Stimulated activated CD4-positive, alpha-beta T cell treated with anti-CD3 and anti-CD28 coated beads, Interleukin-4, amount 100 ng/mL, for 48 hours (primary cell): ENCODE data around the gene C10orf143.
"Not testable (repeated sequence)": the region's sequence is repeated elsewhere in the genome, so short reads cannot be mapped to it uniquely, and the experiment has no call there.

Source experiments
- DNase-seq, 2 donors: peaks; one replicate each; pipeline ENCODE4 v3.0.0-alpha.2; 2020; ENCODE audit warnings: low read depth in 2 of 2

Gene C10orf143

GRCh38 chr10:130036296-130037065, 74.1 kb downstream of the C10orf143 start:
- DNase-seq: no peak

DNA sequence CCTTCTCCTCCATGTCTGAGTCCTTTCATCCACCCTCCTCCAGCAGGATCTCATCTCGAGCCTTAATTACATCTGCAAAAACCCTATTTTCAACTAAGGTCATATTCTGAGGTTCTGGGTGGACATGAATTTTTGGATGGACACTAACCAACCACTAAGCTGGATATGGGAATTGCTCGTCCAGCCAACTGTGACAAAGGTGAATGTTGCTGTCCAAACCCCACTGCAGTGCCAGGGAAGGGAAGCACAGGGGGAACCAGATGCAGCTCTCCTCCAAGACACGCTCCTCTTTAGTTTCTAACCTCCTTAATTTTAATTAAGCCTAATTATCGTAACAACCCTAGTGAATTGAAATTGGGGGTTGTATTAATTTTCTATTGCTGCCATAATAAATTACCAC, 81.4 kb downstream of the C10orf143 start:
- DNase-seq: no peak

GRCh38 chr10:130028465-130028819, 82.2 kb downstream of the C10orf143 start:
- DNase-seq: no peak

DNA sequence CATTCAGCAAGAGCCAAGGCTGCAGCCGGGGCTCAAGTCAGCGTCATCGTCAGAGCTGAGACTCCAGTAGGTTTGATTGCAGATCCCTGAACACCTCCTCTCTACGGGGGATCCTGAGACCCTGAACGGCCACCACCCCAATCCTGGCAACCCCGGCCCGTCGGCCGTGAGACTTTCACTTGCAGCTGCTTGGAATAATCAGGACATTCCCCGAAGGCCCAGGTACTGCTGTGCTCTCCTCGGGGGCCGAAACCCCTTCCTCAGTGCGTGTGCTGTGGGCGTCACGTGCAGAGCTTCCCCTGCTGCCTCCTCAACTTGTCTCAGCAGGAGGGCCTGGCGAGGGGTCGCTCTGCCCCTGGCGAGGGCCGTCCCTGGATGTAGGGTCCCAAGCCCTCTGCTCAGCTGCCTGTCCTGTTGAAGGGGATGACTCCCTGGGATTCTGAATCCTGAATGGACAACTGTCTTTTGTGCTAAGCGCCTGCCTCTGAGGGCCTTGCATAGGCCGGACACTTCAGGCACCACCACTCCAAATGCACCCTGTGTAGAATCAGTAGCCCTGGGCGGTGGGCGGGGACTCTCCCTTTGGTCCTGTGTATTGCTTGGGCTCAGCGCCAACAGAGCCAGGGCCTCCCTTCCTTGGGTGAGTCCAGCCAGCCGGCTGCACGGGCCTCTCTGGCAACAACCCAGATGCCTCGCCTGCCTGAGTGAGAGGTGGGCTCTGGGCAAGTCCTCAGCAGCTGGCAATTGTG, 82.7 kb downstream of the C10orf143 start:
- DNase-seq: no peak

DNA sequence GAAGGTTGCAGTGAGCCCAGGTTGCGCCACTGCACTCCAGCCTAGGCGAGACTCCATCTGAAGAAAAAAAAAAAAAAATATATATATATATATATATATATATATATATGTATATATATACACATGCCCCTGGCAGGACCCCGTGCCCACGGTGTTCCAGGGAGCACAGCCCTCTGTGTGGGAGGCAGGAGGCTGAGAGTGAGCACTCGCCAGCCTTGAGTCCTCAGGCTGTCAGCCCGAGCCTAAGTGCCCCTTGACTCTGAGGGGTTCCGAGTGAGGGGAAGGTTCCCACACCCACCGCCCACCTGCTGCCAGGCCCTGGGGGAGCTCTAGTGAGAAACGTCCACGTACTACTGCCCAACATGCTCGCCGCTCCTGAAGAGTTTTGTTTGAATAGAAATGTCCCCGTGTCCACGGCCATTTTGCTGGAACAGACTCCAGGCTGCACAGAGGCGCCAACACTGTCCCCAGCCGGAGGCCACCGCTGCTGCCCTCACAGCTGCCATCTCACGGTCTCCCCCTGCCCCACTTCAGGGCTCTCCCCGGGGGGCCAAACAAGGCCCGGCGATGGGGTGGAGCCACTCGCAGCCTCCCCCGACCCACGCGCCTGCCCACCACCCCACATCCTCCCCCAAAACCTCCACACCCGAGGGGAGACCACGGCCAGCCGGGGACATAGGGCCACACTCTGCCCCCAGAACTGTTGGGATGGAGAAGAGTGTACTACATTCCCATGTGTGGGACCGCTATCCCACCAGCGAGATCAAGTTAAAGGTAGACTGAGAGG, 83.8 kb downstream of the C10orf143 start:
- DNase-seq: no peak

GRCh38 chr10:130025811-130026485, 84.7 kb downstream of the C10orf143 start:
- DNase-seq: no peak

- no peak for DNase-seq
Observed at GRCh38 chr10:130025326-130025725, 85.3 kb downstream of the C10orf143 start.

- DNase-seq: no peak
Observed at GRCh38 chr10:130024779-130025325, 85.8 kb downstream of the C10orf143 start.

DNA sequence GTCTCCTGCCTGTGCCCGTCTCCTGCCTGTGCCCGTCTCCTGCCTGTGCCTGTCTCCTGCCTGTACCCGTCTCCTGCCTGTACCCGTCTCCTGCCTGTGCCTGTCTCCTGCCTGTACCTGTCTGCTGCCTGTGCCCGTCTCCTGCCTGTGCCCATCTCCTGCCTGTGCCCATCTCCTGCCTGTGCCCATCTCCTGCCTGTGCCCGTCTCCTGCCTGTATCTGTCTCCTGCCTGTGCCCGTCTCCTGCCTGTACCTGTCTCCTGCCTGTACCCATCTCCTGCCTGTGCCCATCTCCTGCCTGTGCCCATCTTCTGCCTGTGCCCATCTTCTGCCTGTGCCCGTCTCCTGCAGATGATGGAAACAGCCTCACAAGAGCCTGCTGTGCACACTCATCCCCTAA, 86.3 kb downstream of the C10orf143 start:
- DNase-seq: not testable (repeated sequence)

DNA sequence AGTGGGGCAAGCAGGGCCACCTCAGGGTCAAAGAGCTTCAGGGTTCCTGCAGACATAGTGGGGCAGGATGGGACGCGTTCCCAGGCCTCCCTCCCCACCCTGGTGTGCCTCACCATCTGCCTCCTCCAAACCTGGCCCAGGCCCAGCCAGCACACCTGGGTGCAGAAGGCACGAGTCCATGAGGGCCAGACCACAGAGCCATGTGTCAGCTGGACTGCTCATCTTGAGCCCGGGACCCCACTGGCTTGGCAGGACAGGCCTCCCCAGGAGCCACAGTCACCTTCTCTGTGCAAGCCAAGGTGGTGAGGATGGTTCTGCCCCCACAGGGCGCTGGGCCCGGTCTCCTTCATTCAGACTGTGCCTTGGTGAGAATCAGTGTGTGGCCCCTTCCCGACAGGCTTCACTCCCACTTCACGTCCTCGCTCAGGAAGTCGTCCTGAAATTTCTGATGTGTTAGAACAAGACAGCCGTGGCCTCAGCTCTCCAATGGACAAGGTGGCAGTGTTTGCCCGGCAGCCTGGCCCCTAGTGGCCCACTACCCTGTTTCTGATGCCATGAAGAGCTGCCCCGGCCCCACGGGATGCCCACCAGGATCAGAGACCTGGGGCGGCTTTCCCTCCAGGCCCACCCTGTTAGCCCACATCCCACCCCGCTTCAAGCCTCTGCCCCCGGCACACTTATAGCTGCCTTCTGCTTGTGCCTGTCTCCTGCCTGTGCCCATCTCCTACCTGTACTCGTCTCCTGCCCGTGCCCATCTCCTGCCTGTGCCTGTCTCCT, 87.0 kb downstream of the C10orf143 start:
- DNase-seq: no peak

DNA sequence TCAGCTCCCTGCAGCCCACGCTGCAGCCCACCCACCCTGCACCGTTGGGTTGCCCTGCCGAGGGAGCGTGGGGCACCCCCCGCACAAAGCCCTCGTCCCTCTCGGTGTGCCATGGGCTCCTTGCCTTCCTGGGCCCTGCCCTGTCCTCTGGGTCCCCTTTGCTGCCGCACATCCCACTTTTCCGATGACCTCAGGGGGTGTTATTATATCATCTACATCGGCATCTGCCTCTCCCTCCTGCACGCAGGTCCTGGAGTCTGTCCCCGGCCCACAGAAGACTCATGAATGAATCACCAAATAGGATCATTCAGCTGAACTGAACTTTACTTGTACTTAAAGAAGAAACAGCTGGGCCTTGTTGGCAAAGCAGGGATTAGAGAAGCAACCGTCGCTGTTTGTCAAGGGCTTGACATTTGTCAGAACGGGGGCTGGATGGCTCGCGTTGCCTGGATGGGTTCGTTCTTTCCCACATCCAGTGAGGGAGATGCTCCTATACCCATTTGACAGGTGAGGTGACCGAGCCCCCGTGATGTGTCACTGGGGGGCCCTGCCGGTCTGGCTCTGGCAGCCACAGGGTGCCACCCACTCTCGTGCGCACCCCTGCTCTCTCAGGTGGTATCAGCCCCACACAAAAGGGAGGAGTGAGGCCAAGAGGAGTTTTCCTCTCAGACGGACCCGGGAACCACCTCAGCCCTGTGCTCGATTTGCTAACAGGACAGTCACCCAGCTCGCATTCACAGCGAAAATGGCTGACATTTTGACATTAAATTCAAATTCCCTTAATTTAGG, 87.9 kb downstream of the C10orf143 start:
- DNase-seq: no peak

GRCh38 chr10:130022086-130022485, 88.5 kb downstream of the C10orf143 start:
- no peak for DNase-seq

- DNase-seq: no peak
Observed at GRCh38 chr10:130021383-130021950, 89.2 kb downstream of the C10orf143 start.

- no peak for DNase-seq
Observed at GRCh38 chr10:130020651-130021382, 89.8 kb downstream of the C10orf143 start.

- no peak for DNase-seq
Observed at GRCh38 chr10:130018730-130019185, 91.9 kb downstream of the C10orf143 start.

DNA sequence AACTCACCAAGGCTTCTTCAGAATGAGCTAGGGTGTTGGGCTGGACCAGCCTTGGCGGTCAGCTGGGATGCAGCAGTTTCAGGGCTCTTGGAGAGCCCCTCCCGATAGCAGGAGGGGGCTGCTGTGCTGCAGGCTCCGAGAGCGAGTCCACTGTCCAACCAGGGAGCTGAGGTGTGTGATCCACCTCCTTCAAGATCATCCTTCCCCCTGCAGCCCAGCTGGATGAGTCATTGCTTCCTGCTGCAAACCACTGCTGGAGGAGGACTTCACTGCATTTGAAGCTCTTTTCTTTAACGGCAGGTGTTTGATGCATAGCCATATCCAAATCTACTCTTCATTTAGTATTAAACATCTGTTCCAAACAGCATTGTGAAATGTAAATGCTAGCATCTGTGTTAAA, 92.4 kb downstream of the C10orf143 start:
- DNase-seq: no peak

DNA sequence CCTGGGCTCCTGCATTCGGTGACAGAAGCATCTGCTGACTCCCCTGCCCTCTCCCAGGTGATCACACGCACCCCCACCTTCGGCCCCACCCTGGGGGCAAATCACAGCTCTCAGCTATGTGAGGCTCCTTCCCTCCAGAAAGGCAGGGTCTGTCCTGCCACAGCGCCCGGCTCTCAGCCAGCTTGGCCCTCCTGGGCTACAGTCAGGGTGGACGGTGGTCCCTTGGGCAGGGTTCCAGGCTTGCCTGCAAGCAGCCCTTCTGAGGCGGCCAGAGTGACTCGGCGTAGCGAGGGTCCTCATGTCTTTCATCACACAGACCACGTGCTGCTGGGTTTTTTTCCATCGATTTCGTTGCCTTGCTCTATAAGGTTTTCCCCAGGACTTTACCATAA, 93.0 kb downstream of the C10orf143 start:
- DNase-seq: no peak

DNA sequence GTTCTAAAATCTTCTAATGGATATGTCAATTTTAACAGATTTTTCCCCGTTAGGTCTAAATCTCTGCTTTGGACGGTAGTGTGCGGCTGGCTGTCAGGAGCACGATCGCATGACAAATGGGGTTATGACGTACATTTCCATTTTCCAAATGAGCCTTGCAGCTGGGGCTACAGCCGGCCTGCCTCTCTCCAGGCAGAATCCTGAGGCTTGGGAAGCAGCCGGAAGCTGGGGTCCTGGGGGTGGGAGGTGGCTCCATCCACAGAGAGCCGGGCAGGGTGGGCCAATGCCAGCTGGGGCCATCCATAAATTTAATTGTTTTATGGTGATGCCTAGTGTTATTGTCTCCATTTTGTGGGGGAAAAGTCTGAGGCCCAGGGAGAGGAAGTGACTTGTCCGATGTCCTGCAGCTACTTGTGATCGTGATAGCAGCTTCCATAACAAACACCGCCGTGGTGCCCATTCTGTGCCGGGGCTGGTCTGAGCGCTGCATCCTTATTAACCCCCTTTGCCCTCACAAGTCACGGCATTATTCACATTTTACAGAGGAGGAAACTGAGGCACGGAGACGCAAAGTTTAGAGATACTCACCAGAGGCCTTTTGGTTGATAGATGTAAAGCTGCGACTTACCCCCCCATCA, 93.5 kb downstream of the C10orf143 start:
- DNase-seq: no peak
